CD14-positive monocyte (primary cell): ENCODE data around the gene ABCG4. TPM values are rescaled to one million over a fixed set of nuclear protein-coding genes. Genes with fewer than 3 reads are reported as not detected.

Experiments used
- DNase-seq, 3 donors: peaks; one replicate each; pipeline ENCODE4 v3.0.0-alpha.2; 2011 to 2022
- H2AFZ ChIP-seq: 2 replicates; pipeline ENCODE4 v1.6.0; 2012; ENCODE audit warnings: mild to moderate bottlenecking, low read depth, low read length, inconsistent platforms; ENCODE audit not compliant: insufficient read depth, poor library complexity, severe bottlenecking
- H3K27ac ChIP-seq, 2 donors: 1 replicate in 1 of 2; 2 replicates in 1 of 2; pipeline ENCODE4 v1.5.1; 2012 to 2013; ENCODE audit warnings: low read length in 2 of 2, control low read depth in 1 of 2, inconsistent platforms in 1 of 2, low read depth in 1 of 2, mild to moderate bottlenecking in 1 of 2
- H3K27me3 ChIP-seq, 2 donors: one replicate each; pipeline versions ENCODE4 v1.6.0 to v1.6.1; 2011 to 2013; ENCODE audit warnings: low read length in 2 of 2; ENCODE audit not compliant: control insufficient read depth in 2 of 2, insufficient read depth in 2 of 2
- H3K36me3 ChIP-seq, 2 donors: replicated peaks in 1 of 2; 1 replicate in 1 of 2; 2 replicates in 1 of 2; pipeline versions ENCODE4 v1.5.1 to v1.6.1; 2012 to 2013; ENCODE audit warnings: low read length in 2 of 2, control low read depth in 1 of 2, inconsistent platforms in 1 of 2, mild to moderate bottlenecking in 1 of 2; ENCODE audit not compliant: insufficient read depth in 2 of 2, control insufficient read depth in 1 of 2
- H3K4me1 ChIP-seq, 2 donors: 1 replicate in 1 of 2; 2 replicates in 1 of 2; pipeline versions ENCODE4 v1.5.1 to v1.6.1; 2012 to 2013; ENCODE audit warnings: low read length in 2 of 2, control low read depth in 1 of 2, inconsistent platforms in 1 of 2, mild to moderate bottlenecking in 1 of 2, moderate library complexity in 1 of 2; ENCODE audit not compliant: insufficient read depth in 2 of 2, control insufficient read depth in 1 of 2
- H3K4me2 ChIP-seq: replicated peaks from 2 replicates; pipeline ENCODE3; 2012; ENCODE audit warnings: low read length, moderate library complexity, mild to moderate bottlenecking; ENCODE audit not compliant: poor library complexity, severe bottlenecking; ENCODE audit errors: extremely low read depth
- H3K4me3 ChIP-seq, 3 experiments: fragments of 200-600 bp in 1 of 3; sonication (generic) in 1 of 3; replicated peaks in 1 of 3; 1 replicate in 2 of 3; 2 replicates in 1 of 3; pipeline ENCODE4 v1.5.1; 2011 to 2013; ENCODE audit warnings: low read length in 3 of 3, mild to moderate bottlenecking in 3 of 3, control low read depth in 2 of 3, low read depth in 2 of 3, inconsistent platforms in 1 of 3, moderate library complexity in 1 of 3
- H3K79me2 ChIP-seq: 2 replicates; pipeline ENCODE4 v1.6.0; 2012; ENCODE audit warnings: mild to moderate bottlenecking, control low read depth, inconsistent platforms, low read length, moderate library complexity; ENCODE audit not compliant: insufficient read depth
- H3K9ac ChIP-seq: 2 replicates; pipeline ENCODE4 v1.6.0; 2017; ENCODE audit warnings: low read length, mild to moderate bottlenecking; ENCODE audit not compliant: insufficient read depth, poor library complexity, severe bottlenecking
- H3K9me3 ChIP-seq, 2 donors: replicated peaks in 1 of 2; 1 replicate in 1 of 2; 2 replicates in 1 of 2; pipeline versions ENCODE4 v1.5.1 to v1.6.1; 2012 to 2013; ENCODE audit warnings: low read length in 2 of 2, control low read depth in 1 of 2; ENCODE audit not compliant: control insufficient read depth in 1 of 2, insufficient read depth in 1 of 2
- H4K20me1 ChIP-seq: 2 replicates; pipeline ENCODE4 v1.6.0; 2012; ENCODE audit warnings: mild to moderate bottlenecking, low read length, control low read depth, moderate library complexity; ENCODE audit not compliant: insufficient read depth
- H3K27ac Mint-ChIP-seq, 7 donors: one replicate each; pipeline ENCODE4 v1.8.0; 2020; ENCODE audit warnings: mild to moderate bottlenecking in 7 of 7, mixed read lengths in 7 of 7, moderate library complexity in 6 of 7, inconsistent platforms in 2 of 7
- H3K27me3 Mint-ChIP-seq, 3 donors: one replicate each; pipeline ENCODE4 v1.8.0; 2021 to 2022; ENCODE audit warnings: low read depth in 3 of 3, mild to moderate bottlenecking in 3 of 3, mixed read lengths in 3 of 3, moderate library complexity in 3 of 3, inconsistent platforms in 1 of 3
- H3K36me3 Mint-ChIP-seq, 2 donors: one replicate each; pipeline ENCODE4 v1.8.0; 2020; ENCODE audit warnings: mixed read lengths in 2 of 2, inconsistent platforms in 1 of 2, mild to moderate bottlenecking in 1 of 2
- H3K4me1 Mint-ChIP-seq: one replicate; pipeline ENCODE4 v1.8.0; 2020; ENCODE audit warnings: mild to moderate bottlenecking, mixed read lengths
- H3K4me3 Mint-ChIP-seq, 2 donors: one replicate each; pipeline ENCODE4 v1.8.0; 2020; ENCODE audit warnings: mild to moderate bottlenecking in 2 of 2, mixed read lengths in 2 of 2, moderate library complexity in 1 of 2
- H3K9me3 Mint-ChIP-seq, 7 donors: one replicate each; pipeline ENCODE4 v1.8.0; 2020 to 2022; ENCODE audit warnings: mixed read lengths in 7 of 7, mild to moderate bottlenecking in 6 of 7, moderate library complexity in 6 of 7, inconsistent platforms in 2 of 7
- CTCF ChIP-seq: fragments of 200-600 bp; IDR thresholded peaks from one replicate; pipeline ENCODE4 v1.8.0; 2022; ENCODE audit warnings: antibody characterized with exemption, mild to moderate bottlenecking
- WGBS: methylation state at CpG from one replicate; pipeline ENCODE4 v1.1.5; 2013; ENCODE audit warnings: missing lambda C conversion rate; ENCODE audit not compliant: insufficient coverage; 5-methylcytosine and 5-hydroxymethylcytosine counted together
- intact Hi-C, 2 donors: fragments of 100-400 bp; cut with micrococcal nuclease; formaldehyde crosslinking; loops; one replicate each; pipeline versions ENCODE4 v1.15.0 to v1.15.1; 2023
- polyA plus RNA-seq, 3 donors: library from polyadenylated mRNA; depleted of rRNA in 1 of 3; unstranded in 2 of 3; stranded (reverse) in 1 of 3; fragments of 300-500 nt in 2 of 3; fragments of >200 nt in 1 of 3; fragmentation: Illumina TruSeq in 2 of 3; gene quantifications; 1 replicate in 2 of 3; 2 replicates in 1 of 3; pipeline ENCODE4 v1.2.3, GENCODE V29; 2012 to 2021

ABCG4 gene
- polyA plus RNA-seq, 3 donors, result 0.04 TPM; not detected in 2

GRCh38 chr11:119107538-119108145 lies 41.2 kb upstream of the ABCG4 start:
- H3K36me3 ChIP-seq, result peaks cover 30 to 33% of the 10 kb centered on the region in 2 donors
- no peak for TF ChIP-seq CTCF
- intact Hi-C loops, result loop anchor here in 1 of 2 donors (2.0 to 5.0 kb wide), 2 partner anchors 13 to 180 kb away; partner anchors contain the start of genes BCL9L and HINFP
- peak overlapping the region; percentile 75 for H2AFZ ChIP-seq
- no peaks in the 10 kb centered on the region for H3K27me3 ChIP-seq
- peak overlapping the region; percentile 81 for H3K9ac ChIP-seq
- H3K27me3 Mint-ChIP-seq, result no peaks in the 10 kb centered on the region
- peaks cover 32 to 37% of the 10 kb centered on the region in 2 donors for H3K36me3 Mint-ChIP-seq
- peaks cover 71% of the 10 kb centered on the region for H3K79me2 ChIP-seq
- H3K4me2 ChIP-seq, result peak overlapping the region; percentile 90
- H3K4me1 ChIP-seq, result peaks cover 43 to 65% of the 10 kb centered on the region in 2 donors
- peak overlapping the region; percentile 86 to 93 for H3K27ac ChIP-seq
- H4K20me1 ChIP-seq, result peaks cover 48% of the 10 kb centered on the region
- H3K9me3 Mint-ChIP-seq, result no peaks in the 10 kb centered on the region
- H3K4me3 ChIP-seq, result peak overlapping the region; percentile 85 to 93 (median 92)
- under 1% methylated on average over 65 of the region's 65 CpGs for WGBS
- H3K4me1 Mint-ChIP-seq, result peaks cover 62% of the 10 kb centered on the region
- peak overlapping the region; percentile 82 to 99 (median 87) for H3K27ac Mint-ChIP-seq
- no peak for DNase-seq
- peak overlapping the region; percentile 89 to 97 for H3K4me3 Mint-ChIP-seq
- no peaks in the 10 kb centered on the region for H3K9me3 ChIP-seq

- intact Hi-C loops, result loop anchor here in 1 of 2 donors (5.0 kb wide), 1 partner anchor 181 kb away; the partner anchor contains the start of gene BCL9L
- Histone ChIP-seq H3K4me3 (peak overlapping the region; percentile 85 to 93 (median 92)), H3K9ac (peak overlapping the region; percentile 81), H4K20me1 (peaks cover 50% of the 10 kb centered on the region), H3K4me2 (peak overlapping the region; percentile 90), H3K79me2 (peaks cover 71% of the 10 kb centered on the region), H3K9me3 (no peaks in the 10 kb centered on the region), H2AFZ (peak overlapping the region; percentile 75), H3K4me1 (peaks cover 37 to 58% of the 10 kb centered on the region in 2 donors), H3K36me3 (peaks cover 37 to 40% of the 10 kb centered on the region in 2 donors), H3K27me3 (no peaks in the 10 kb centered on the region), H3K27ac (peak overlapping the region; percentile 10 to 86)
- Mint-ChIP-seq H3K4me3 (peak overlapping the region; percentile 89 to 97), H3K4me1 (peaks cover 60% of the 10 kb centered on the region), H3K36me3 (peaks cover 38 to 44% of the 10 kb centered on the region in 2 donors), H3K27ac (peak overlapping the region; percentile 82 to 94 (median 87)), H3K27me3 (no peaks in the 10 kb centered on the region), H3K9me3 (no peaks in the 10 kb centered on the region)
- DNase-seq, result peak; percentile 25 to 64 (median 49)
- TF ChIP-seq CTCF, result no peak
- WGBS, result 17% methylated on average over 3 of the region's 8 CpGs
These were observed 40.6 kb upstream of the ABCG4 start for GRCh38 chr11:119108146-119108856.
